ENCODE results near the gene DDT.
"Not testable (repeated sequence)": the region's sequence is repeated elsewhere in the genome, so short reads cannot be mapped to it uniquely, and the experiment has no call there.

Gene DDT

DNA sequence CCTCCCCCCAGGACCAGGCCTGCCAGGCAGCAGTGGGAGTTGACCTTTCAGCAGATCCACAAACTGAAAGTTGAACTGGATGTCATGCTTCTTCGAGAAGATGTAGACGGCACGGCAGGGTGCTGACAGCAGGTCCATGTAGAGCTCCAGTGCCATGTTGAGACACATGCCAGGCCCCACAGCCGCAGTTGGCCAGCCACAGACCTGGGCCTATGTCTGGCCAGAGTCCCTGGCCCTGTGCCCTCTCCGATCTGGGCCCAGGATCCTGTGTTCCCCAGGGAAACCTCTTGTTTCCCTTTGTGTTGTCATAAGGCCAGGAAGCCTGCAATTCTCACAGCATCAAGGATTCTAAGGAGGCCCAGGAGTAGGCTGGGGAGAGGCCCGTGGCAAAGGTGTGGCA, 31.0 kb upstream of the DDT start, which contains the start of gene GSTT4:
TSS of gene GSTT4 (minus strand) at position 253 of the 400 bp plus-strand sequence. CDS start at position 156, 97 bp downstream.
- DNase-seq (ENCODE audit: low read depth in 1 of 2, low spot score in 1 of 2), result no peak
- TF ChIP-seq JUND (IDR thresholded peaks at IDR 0.05; ENCODE audit: low read depth), result no peak
- in situ Hi-C loops (cut with HindIII; ENCODE audit: low pct_unique_long_range_greater_than_20kb, low sequenced_read_pairs), result no loop called here

DNA sequence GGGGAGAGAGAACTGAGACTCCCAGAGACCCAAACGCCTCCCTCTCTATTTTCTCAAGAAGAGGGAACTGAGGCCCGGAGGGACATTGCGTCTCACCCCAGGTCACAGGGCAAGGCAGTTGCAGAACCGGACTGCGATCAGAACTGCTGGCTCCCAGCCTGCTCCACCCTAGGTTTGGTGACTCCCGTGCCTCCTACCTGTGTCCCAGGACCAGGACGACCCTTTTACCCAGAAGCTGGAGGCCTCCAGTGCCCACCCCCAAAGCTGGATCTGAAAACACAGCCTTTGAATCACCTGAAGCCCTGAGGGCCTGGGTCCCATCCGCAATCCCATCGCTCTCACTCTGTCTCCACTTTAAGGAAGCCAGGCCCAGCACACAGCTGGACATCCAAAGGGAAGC, 29.6 kb upstream of the DDT start:
- DNase-seq (ENCODE audit: low read depth in 1 of 2, low spot score in 1 of 2), result no peak
- in situ Hi-C loops (cut with HindIII; ENCODE audit: low pct_unique_long_range_greater_than_20kb, low sequenced_read_pairs), result no loop called here
- no peak for TF ChIP-seq JUND (IDR thresholded peaks at IDR 0.05; ENCODE audit: low read depth)

DNA sequence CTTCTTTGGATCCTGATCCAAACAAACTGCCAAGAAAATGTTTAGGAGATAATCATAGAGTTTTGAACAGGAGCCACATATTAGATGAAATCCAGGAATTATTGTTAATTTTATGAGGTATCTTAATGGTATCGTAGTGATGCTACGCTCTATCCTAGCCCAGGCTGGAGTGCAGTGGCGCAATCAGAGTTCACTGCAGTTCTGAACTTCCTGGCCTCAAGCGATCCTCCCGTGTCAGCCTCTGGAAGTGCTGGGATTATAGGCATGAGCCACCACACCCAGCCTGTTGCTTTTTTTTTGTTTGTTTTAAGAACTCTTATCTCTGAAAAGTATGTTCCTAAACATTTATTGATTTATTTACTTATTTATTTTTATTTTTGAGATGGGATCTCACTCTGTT, 28.6 kb upstream of the DDT start:
- no peak for DNase-seq (ENCODE audit: low read depth in 1 of 2, low spot score in 1 of 2)
- TF ChIP-seq JUND (IDR thresholded peaks at IDR 0.05; ENCODE audit: low read depth), result no peak
- in situ Hi-C loops (cut with HindIII; ENCODE audit: low pct_unique_long_range_greater_than_20kb, low sequenced_read_pairs), result no loop called here

DNA sequence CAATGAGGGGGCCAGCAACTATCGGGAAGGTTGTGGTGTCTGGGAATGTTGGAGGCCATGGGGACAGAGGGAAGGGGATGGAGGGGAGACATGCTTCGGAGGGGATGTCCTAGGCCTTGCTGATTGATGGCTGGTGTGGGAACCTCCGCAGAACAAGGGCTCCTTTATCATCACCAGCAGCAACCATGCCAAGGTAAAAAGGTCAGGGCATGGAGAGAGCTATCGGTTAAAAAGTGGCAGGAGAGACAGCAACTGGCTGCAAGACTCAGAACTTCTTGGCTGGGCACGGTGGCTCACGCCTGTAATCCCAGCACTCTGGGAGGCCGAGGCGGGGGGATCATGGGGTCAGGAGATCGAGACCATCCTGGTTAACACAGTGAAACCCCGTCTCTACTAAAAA, 28.0 kb upstream of the DDT start:
- DNase-seq (ENCODE audit: low read depth in 1 of 2, low spot score in 1 of 2), result no peak
- no peak for TF ChIP-seq JUND (IDR thresholded peaks at IDR 0.05; ENCODE audit: low read depth)
- in situ Hi-C loops (cut with HindIII; ENCODE audit: low pct_unique_long_range_greater_than_20kb, low sequenced_read_pairs), result no loop called here

DNA sequence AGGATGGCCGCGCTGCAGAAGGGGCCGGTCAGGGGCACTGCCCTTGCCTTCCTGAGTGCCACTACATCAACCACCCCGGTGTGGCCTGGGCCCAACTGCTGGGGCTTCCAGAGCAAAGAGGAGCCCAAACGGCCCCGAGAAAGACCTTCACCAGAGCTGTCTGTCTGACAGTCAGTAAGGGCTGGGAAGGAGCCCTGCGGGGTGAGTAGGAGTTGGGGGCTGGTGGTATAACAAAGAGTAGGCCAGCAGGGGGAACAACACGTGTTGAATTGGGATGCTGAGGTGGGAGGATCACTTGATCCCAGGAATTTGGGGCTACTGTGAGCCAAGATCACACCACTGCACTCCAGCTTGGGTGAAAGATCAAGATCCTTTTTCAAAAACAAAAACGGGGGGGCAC, 27.1 kb upstream of the DDT start:
- DNase-seq (ENCODE audit: low read depth in 1 of 2, low spot score in 1 of 2), result no peak
- in situ Hi-C loops (cut with HindIII; ENCODE audit: low pct_unique_long_range_greater_than_20kb, low sequenced_read_pairs), result no loop called here
- TF ChIP-seq JUND (IDR thresholded peaks at IDR 0.05; ENCODE audit: low read depth), result no peak

DNA sequence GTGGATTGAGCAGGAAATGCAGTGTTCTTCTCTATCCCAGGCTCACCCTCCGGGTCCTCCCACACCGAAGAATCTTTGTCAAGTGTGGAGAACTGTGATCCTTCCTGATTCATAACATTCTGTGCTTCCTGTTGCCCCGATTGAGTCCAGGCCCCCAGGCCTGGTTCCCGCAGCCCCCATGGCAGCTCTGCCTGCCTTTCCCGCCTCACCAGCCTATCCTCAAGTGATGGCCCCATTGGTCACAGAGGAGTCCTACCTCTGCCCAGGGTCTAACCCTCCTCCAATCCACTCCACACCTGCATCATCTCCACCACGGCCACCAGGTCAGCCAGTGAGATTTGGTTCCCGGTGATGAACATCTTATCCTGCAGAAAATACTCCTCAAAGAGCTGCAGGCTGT, 25.5 kb upstream of the DDT start:
- in situ Hi-C loops (cut with HindIII; ENCODE audit: low pct_unique_long_range_greater_than_20kb, low sequenced_read_pairs); DNase-seq (ENCODE audit: low read depth in 1 of 2, low spot score in 1 of 2): not testable (repeated sequence)

DNA sequence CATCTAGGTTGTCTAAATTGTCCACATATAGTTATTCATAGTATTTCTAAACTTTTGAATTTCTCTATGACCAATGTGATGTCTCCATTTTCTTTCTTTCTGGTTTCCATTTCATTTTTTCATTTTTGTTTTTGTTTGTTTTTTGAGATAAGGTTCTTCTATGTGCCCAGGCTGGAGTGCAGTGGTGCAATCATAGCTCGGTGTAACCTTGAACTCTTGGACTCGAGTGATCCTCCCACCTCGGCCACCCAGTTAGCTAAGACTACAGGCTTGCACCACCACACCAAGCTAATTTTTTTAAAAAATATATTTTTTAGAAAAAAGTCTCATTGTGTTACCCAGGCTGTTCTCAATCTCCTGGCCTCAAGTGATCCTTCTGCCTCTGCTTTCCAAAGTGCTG, 22.9 kb upstream of the DDT start:
- in situ Hi-C loops (cut with HindIII; ENCODE audit: low pct_unique_long_range_greater_than_20kb, low sequenced_read_pairs), result no loop called here
- DNase-seq (ENCODE audit: low read depth in 1 of 2, low spot score in 1 of 2), result no peak
- no peak for TF ChIP-seq JUND (IDR thresholded peaks at IDR 0.05; ENCODE audit: low read depth)

DNA sequence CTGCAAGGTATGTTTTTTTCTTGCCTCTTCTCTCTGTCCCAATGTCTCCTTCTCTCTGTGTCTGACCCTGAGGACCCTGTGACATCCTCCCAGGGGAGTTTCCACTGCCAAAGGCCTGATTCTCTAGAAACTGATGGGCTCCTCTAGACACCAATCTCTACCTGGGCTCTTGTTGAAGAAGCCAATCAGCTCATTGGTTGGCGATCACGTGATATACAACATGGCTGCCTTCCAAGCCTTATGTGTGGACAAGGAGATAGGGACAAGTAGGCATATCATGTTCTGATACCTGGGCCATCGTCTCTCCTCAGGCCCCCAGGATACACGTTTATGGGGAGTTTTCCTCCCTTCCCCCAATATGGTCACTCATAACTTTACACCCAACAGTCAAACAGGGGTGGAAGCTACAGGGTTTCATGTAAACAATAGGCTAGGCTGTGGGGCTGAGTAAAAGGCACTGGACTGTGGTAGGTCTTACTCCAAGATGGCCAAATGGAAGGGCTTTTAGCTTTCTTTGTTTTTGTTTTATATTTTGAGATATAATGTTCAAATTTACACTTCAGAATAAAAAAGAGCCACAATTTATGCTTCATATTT, 19.4 kb upstream of the DDT start:
- DNase-seq (ENCODE audit: low read depth in 1 of 2, low spot score in 1 of 2); in situ Hi-C loops (cut with HindIII; ENCODE audit: low pct_unique_long_range_greater_than_20kb, low sequenced_read_pairs): not testable (repeated sequence)

DNA sequence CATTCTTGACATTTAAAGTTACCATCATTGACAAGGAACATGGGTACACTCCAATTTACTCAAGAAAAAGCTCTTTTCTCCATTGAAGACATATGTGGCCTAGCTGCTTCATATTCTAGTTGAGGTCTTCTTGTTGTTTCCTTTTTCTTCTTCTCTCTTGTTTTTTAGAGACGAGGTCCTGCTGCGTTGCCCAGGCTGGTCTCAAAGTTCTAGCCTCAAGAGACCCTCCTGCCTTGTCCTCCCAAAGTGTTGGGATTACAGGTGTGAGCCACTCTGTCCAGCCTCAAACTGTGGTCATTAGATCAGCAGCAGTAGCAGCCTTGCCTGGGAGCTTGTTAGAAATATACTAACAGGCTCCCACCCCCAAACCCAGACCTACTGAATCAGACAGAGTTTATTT, 18.8 kb upstream of the DDT start:
- in situ Hi-C loops (cut with HindIII; ENCODE audit: low pct_unique_long_range_greater_than_20kb, low sequenced_read_pairs), result not testable (repeated sequence)

DNA sequence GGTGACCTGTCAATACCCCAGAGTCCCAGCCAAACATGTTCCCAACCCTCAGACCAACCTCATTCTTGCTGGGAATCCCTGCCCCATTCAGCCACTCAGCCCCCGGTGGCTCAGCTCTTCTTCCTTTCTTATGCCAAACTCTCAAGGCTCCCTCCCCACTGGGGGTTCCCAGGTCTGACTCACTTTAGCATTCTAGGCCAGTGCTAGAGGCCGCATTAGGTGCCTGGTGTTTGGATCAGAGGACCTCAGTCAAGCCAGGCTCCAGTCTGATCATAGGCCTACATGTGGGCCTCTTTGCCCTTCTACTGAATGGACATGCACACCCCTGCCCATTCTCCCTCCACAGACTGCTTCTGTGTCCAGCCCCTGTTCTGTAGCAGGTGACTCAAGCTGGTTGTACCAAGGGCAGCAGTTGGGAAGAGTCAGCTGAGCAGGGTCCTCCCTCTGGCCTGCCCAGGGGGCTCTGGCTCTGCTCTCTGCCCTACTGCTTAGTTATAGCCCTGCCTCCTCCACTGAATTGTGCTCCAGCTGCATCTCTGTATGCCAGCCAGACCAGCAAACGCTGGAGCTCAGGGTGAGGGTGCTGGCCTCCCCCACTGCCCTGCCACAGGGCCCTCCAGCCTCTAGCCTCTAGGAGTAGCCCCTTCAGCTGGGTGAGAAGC, 15.5 kb upstream of the DDT start:
- in situ Hi-C loops (cut with HindIII; ENCODE audit: low pct_unique_long_range_greater_than_20kb, low sequenced_read_pairs); DNase-seq (ENCODE audit: low read depth in 1 of 2, low spot score in 1 of 2): not testable (repeated sequence)

More for the DNA sequence above, 18.8 kb upstream of the DDT start:
- DNase-seq (ENCODE audit: low read depth in 1 of 2, low spot score in 1 of 2), result not testable (repeated sequence)

DNA sequence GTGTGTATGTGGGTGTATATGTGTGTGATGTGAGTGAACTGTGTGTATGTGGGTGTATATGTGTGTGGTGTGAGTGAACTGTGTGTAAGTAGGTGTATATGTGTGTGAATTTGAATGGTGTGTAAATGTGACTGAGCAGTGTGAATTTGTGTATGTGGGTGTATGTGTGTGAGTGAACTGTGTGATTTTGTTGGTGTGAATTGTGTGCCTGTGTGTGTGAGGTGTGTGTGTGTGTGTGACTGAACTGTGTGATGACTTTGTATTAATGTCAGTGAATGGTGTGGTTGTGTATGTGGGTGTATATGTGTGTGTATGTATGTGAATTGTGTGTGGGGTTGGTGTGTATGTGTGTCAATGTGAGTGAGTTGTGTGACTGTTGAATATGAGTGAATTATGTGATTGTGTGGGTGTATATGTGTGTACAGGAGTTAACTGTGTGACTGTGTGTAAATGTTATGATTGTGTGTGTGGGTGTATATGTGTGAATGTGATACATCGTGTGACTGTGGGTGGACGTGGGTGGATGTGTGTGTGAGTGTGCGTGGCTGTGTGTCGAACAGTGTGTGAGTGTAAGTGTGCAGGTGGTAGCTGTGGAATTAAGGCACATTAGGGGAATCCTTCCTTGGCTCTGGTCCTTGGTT, 12.4 kb upstream of the DDT start:
- DNase-seq (ENCODE audit: low read depth in 1 of 2, low spot score in 1 of 2); in situ Hi-C loops (cut with HindIII; ENCODE audit: low pct_unique_long_range_greater_than_20kb, low sequenced_read_pairs): not testable (repeated sequence)

DNA sequence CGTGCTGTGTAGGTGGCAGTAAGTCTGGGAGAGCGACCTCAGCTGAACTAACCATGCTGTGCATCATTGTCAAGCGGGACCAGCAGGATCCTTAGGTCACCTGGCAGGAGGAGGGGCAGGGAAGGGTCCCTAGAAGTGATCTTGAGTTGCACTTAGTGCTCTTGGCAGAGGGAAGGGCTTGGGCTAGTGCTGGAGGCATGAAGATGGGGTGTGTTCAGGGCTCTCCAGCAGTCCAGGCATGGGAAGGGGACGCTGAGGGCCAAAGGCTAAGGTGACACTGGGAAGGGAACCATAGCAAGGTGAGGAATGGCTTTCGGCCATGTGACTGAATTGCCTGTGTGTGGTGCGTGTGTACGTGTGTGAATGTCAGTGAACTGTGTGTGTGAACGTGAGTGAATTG, 11.8 kb upstream of the DDT start:
- DNase-seq (ENCODE audit: low read depth in 1 of 2, low spot score in 1 of 2), result not testable (repeated sequence)

DNA sequence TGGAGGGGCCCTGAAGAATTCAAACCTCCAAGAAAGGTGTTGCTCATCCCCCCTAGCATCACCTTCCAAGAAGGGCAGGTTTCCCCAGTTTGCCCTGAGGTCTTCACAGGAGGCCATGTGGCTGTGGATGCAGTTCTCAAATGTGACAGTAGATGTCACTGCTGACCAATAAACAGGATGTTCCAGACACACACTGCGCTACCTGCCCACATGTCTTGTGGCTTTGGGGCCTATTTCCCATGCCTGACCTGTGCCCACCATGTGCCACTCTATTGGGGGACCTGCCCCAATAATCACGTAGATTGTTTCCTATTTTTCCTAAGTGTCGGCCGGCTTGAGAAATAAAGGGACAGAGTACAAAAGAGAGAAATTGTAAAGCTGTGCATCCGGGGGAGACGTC, 10.2 kb upstream of the DDT start:
- DNase-seq (ENCODE audit: low read depth in 1 of 2, low spot score in 1 of 2), result peak in 1 of 2 experiments; percentile 54
- in situ Hi-C loops (cut with HindIII; ENCODE audit: low pct_unique_long_range_greater_than_20kb, low sequenced_read_pairs), result no loop called here
- no peak for TF ChIP-seq JUND (IDR thresholded peaks at IDR 0.05; ENCODE audit: low read depth)

More for the DNA sequence above, 11.8 kb upstream of the DDT start:
- in situ Hi-C loops (cut with HindIII; ENCODE audit: low pct_unique_long_range_greater_than_20kb, low sequenced_read_pairs), result not testable (repeated sequence)

DNA sequence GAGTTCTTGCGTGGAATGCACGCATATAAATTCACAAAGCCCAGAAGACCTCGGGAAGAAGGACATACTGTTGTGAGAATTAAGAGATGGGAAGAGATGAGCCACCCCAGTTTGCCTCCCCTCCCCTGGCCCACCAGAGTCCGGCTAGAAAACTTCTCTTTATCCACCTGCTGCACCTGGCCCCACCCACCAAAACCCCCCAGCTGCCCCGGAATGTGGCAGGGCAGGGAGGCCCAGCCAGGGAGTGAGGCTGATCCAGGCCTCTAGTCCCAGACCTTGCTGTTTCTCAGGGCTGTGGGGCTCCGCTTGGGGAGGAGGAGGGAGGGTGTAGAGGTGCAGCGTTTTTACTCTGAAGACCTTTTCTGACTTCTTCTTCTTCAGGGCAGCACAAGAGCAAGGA, 6.3 kb upstream of the DDT start:
- in situ Hi-C loops (cut with HindIII; ENCODE audit: low pct_unique_long_range_greater_than_20kb, low sequenced_read_pairs); DNase-seq (ENCODE audit: low read depth in 1 of 2, low spot score in 1 of 2): not testable (repeated sequence)

DNA sequence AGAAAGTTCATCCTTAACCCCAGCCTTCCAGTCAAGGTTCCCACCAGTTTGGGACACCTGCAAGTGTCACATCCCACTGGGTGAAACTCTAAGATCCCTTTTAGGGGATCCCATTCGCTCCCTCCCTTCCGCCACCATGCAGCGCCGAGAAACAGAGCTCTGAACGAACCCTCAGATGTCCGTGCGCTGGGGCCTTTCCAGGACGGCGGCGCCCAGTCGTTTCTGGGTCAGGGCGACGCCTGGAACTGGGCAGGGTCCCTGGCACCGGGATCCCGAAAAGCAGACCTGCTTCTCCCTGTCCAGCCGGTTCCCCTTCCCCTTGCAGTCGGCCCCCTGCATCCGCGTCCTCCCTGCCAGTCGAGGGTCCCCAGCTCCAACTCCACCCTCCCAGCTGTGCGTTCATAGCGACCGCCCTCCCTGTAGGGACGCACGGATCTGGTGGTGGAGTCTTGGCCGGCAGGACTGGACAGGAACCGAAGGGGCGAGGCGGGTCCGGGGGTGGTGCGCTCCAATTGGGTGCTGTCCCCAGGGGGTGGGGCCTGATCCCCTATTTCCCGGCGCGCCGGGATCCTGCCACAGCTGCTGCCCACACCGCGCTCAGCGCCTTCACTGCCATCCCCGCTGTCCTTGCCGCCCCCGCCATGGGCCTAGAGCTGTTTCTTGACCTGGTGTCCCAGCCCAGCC, 5.5 kb upstream of the DDT start, which contains the start of gene GSTT2:
TSS of gene GSTT2 (plus strand) at position 578 of the 684 bp plus-strand sequence.
- DNase-seq (ENCODE audit: low read depth in 1 of 2, low spot score in 1 of 2); in situ Hi-C loops (cut with HindIII; ENCODE audit: low pct_unique_long_range_greater_than_20kb, low sequenced_read_pairs): not testable (repeated sequence)

DNA sequence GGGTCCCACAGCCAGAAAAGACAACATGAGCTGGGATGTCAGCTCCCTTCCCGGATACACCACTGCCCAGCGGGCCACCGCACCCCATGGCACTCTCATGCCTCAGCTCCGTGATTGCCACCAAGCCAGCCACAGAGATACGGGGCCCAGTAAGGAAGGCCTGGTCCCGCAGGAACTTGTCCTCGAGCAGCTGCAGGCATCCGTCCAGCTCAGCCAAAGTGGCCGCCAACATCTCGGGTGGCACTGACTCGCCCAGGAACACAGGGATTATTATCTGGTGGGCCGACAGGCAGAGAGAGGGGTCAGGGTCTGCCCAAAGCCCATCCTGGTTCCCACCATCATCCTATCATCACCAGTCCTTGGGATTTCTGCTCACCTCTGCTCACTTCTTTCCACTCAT, 3.1 kb upstream of the DDT start:
- in situ Hi-C loops (cut with HindIII; ENCODE audit: low pct_unique_long_range_greater_than_20kb, low sequenced_read_pairs); DNase-seq (ENCODE audit: low read depth in 1 of 2, low spot score in 1 of 2): not testable (repeated sequence)

DNA sequence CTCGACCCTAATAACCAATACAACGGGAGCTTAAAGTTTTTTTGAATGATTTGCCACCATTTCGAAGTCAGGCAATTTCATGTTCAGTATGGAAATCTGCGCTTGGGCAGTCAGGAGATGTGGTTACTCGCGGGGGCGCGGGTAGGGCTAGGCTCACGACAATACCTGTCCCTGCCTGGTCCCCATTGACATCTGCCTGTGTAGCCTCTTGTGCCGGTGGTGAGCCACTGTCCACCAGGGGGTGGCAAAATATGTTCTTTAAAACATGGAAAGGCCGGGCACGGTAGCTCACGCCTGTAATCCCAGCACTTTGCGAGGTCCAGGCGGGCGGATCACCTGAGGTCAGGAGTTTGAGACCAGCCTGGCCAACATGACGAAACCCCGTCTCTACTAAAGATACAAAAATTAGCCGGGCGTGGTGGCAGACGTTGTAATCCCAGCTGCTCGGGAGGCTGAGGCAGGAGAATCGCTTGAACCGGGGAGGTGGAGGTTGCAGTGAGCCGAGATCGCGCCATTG, 653 bp upstream of the DDT start:
- DNase-seq (ENCODE audit: low read depth in 1 of 2, low spot score in 1 of 2); in situ Hi-C loops (cut with HindIII; ENCODE audit: low pct_unique_long_range_greater_than_20kb, low sequenced_read_pairs): not testable (repeated sequence)

Measured in T47D (cell line).